Measurements from ENCODE around the gene SYCP2L.
"Not testable (repeated sequence)": the region's sequence is repeated elsewhere in the genome, so short reads cannot be mapped to it uniquely, and the experiment has no call there.

The SYCP2L gene

DNA sequence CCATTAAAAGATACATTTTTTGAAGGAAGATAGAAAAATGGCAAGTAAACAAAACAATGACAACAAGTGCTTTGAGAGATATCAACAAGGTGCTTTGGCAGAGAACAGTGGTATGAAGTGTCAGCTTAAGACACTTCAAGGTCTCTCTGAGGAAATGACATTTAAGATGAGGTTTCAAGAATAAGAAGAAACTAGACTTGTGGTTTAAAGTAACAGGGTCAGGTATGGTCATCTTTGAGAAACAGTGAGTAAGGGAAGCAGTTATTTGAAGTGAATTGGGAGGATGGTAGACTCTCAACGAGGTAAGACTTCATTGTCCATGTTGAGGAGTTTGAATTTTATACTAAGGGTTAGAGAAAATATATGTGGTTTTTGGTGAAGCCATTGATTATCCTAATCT lies 77.8 kb downstream of the SYCP2L start:
- TF ChIP-seq POLR2AphosphoS5 (IDR thresholded peaks at IDR 0.05; ENCODE audit: borderline replicate concordance, low read depth, low read length) (no peak), EZH2 (IDR thresholded peaks at IDR 0.05) (no peak), FOXP2 (optimal IDR thresholded peaks at IDR 0.05; ENCODE audit: control extremely low read depth, extremely low read length, insufficient read depth) (no peak)
- DNase-seq (ENCODE audit: low read depth, low spot score) = no peak
- no peak overlapping the region for H3K9ac ChIP-seq (ENCODE audit: insufficient read length)

DNA sequence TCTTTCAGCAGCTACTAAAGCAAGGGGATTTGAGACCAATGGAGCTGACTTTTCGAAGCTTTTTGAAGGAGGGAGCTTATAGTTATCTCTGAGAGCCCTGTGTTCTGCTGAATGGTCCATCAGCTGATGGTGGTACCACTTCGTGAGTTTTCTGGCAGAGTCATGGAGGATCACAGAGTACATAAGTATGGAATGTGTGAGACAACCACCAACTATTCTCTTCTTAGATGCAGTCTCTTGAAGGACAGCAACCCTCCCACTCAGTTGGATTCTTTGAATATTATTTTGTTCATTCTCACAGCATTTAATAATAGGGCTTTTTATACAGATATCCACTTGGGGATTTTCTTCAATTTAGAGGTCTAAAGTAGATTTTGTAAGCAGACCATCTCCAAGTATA lies 81.9 kb downstream of the SYCP2L start:
- Histone ChIP-seq H3K4me3 (no peak overlapping the region), H3K36me3 (ENCODE audit: insufficient read depth, low read length) (no peaks in the 10 kb centered on the region), H3K27ac (no peak overlapping the region), H3K9me3 (ENCODE audit: low read depth, low read length) (no peaks in the 10 kb centered on the region; the same call in 1 of the 2 replicates), H3K9ac (ENCODE audit: insufficient read length) (no peak overlapping the region)
- TF ChIP-seq EZH2 (IDR thresholded peaks at IDR 0.05) (no peak), POLR2AphosphoS5 (IDR thresholded peaks at IDR 0.05; ENCODE audit: borderline replicate concordance, low read depth, low read length) (no peak), FOXP2 (optimal IDR thresholded peaks at IDR 0.05; ENCODE audit: control extremely low read depth, extremely low read length, insufficient read depth) (no peak)
- no peak for DNase-seq (ENCODE audit: low read depth, low spot score)

More for the DNA sequence above, 77.8 kb downstream of the SYCP2L start:
- no peak overlapping the region for H3K27ac ChIP-seq
- no peak overlapping the region for H3K4me3 ChIP-seq
- H3K36me3 ChIP-seq (ENCODE audit: insufficient read depth, low read length) = no peaks in the 10 kb centered on the region
- no peaks in the 10 kb centered on the region; the same call in 1 of the 2 replicates for H3K9me3 ChIP-seq (ENCODE audit: low read depth, low read length)

DNA sequence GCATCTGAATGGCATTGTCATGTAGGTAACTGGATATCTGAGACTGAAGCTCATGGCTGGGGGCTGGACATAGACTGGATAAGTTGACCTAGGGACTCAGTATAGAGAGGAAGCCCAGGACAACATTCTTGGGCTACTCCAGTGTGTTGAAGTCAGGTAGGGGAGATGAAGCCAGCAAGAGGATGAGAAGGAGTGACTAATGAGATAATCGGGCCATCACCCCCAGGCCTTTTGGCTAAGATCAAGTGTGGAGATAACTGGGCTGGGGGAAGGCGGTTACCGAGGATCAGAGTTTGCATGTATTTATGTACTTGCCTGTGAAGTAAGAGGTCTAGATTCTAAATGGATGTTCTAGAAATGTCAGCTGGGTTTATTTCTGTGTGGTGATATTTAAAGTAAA lies 83.9 kb downstream of the SYCP2L start:
- Histone ChIP-seq H3K9me3 (ENCODE audit: low read depth, low read length) (no peaks in the 10 kb centered on the region; the same call in 1 of the 2 replicates), H3K36me3 (ENCODE audit: insufficient read depth, low read length) (no peaks in the 10 kb centered on the region), H3K27ac (no peak overlapping the region), H3K4me3 (no peak overlapping the region), H3K9ac (ENCODE audit: insufficient read length) (no peak overlapping the region)
- no peak for TF ChIP-seq EZH2 (IDR thresholded peaks at IDR 0.05)
- no peak for TF ChIP-seq FOXP2 (optimal IDR thresholded peaks at IDR 0.05; ENCODE audit: control extremely low read depth, extremely low read length, insufficient read depth)
- TF ChIP-seq POLR2AphosphoS5 (IDR thresholded peaks at IDR 0.05; ENCODE audit: borderline replicate concordance, low read depth, low read length) = no peak
- no peak for DNase-seq (ENCODE audit: low read depth, low spot score)

DNA sequence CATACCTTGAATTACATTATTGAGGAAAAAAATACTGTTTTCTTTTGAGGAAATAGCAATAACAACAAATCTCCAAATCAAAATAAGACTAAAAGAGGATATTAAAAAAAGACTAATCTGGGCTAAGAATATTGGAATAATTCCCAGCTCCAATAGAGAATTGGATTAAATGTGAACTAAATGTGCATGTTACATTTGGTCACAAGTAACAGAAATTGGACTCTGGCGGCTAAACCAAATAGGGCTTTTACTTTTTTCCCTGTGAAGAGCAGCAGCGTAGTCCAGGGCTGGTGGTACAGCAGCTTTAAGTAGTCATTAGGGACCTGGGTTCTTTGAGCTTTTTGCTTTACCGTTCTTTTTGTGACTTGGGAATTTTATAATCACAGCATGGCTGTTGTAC lies 85.3 kb downstream of the SYCP2L start:
- Histone ChIP-seq H3K9me3 (ENCODE audit: low read depth, low read length) (no peaks in the 10 kb centered on the region), H3K36me3 (ENCODE audit: insufficient read depth, low read length) (no peaks in the 10 kb centered on the region), H3K27ac (no peak overlapping the region), H3K9ac (ENCODE audit: insufficient read length) (no peak overlapping the region), H3K4me3 (no peak overlapping the region)
- no peak for DNase-seq (ENCODE audit: low read depth, low spot score)
- TF ChIP-seq FOXP2 (optimal IDR thresholded peaks at IDR 0.05; ENCODE audit: control extremely low read depth, extremely low read length, insufficient read depth) (no peak), EZH2 (IDR thresholded peaks at IDR 0.05) (no peak), POLR2AphosphoS5 (IDR thresholded peaks at IDR 0.05; ENCODE audit: borderline replicate concordance, low read depth, low read length) (no peak)

DNA sequence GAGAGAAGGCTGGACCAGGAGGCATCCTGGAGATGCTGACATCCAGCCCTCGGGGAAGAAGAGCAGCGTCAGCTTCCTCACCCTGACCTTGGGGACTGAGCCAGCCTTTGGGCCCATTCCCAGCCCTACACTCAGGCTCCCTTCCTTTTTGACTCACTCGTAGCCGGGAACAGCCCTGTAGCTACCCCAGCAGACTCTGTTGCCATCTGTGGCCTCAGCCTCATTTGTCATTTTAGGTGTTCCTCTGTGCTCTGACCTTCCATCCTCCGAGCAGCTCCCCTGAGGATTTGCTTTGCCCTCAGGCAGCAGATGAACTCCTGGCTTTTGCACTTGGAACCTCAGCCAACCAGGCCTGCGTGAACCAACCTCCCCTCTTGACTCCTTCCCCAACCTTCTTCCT lies 89.7 kb downstream of the SYCP2L start:
- DNase-seq (ENCODE audit: low read depth, low spot score) = no peak
- no peak for TF ChIP-seq EZH2 (IDR thresholded peaks at IDR 0.05)
- no peak for TF ChIP-seq POLR2AphosphoS5 (IDR thresholded peaks at IDR 0.05; ENCODE audit: borderline replicate concordance, low read depth, low read length)
- TF ChIP-seq FOXP2 (optimal IDR thresholded peaks at IDR 0.05; ENCODE audit: control extremely low read depth, extremely low read length, insufficient read depth) = no peak
- Histone ChIP-seq H3K36me3 (ENCODE audit: insufficient read depth, low read length) (no peaks in the 10 kb centered on the region), H3K4me3 (no peak overlapping the region), H3K27ac (no peak overlapping the region), H3K9me3 (ENCODE audit: low read depth, low read length) (no peaks in the 10 kb centered on the region), H3K9ac (ENCODE audit: insufficient read length) (no peak overlapping the region)

DNA sequence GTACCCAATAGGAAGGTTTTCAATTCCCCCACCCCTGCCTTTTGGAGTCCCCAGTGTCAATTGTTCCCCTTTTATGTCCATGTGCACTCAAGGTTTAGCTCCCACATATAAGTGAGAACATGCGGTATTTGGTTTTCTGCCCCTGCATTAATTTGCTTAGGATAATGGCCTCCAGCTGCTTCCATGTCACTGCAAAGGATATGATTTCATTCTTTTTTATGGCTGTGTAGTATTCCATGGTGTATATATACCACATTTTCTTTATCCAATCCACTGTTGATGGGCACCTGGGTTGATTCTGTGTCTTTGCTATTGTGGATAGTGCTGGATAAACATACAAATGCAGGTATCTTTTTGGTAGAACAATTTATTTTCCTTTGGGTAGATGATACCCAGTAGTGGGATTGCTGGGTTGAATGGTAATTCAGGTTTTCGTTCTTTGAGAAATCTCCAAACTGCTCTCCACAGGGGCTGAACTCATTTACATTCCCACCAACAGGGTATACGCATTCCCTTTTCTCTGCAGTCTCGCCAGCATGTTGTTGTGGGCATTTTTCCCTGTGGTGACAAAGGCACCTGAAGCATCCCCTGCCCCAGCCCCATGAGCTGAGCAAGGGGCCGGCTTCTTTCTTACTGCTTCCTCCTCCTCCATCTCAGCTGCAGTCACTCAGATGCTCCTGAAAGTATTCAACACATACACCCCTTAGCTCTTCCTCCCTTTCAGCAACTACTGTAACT lies 90.5 kb downstream of the SYCP2L start:
- no peaks in the 10 kb centered on the region for H3K36me3 ChIP-seq (ENCODE audit: insufficient read depth, low read length)
- TF ChIP-seq POLR2AphosphoS5 (IDR thresholded peaks at IDR 0.05; ENCODE audit: borderline replicate concordance, low read depth, low read length) = no peak
- TF ChIP-seq EZH2 (IDR thresholded peaks at IDR 0.05) = no peak
- TF ChIP-seq FOXP2 (optimal IDR thresholded peaks at IDR 0.05; ENCODE audit: control extremely low read depth, extremely low read length, insufficient read depth) = no peak
- H3K4me3 ChIP-seq = no peak overlapping the region
- no peaks in the 10 kb centered on the region for H3K9me3 ChIP-seq (ENCODE audit: low read depth, low read length)
- no peak overlapping the region for H3K9ac ChIP-seq (ENCODE audit: insufficient read length)
- no peak overlapping the region for H3K27ac ChIP-seq
- no peak for DNase-seq (ENCODE audit: low read depth, low spot score)

DNA sequence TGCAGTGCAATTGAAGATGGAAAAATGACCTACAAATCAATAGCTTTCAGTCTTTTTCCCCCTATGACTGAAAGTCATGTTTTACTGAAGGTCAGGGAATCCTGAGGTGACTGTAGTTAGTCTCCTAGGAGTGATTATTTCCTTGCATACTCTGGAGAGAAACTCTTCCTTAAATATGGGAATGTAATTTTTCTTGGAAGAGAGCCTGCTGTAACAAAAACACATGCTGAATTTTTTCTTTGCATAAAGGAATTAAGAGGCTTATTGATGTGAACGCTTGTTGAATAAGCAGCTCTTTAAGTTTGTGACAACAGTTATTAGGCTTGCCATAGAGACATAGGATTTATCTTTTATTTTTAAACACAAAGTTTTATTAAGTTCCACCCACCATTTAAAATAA lies 92.8 kb downstream of the SYCP2L start:
- no peak for TF ChIP-seq EZH2 (IDR thresholded peaks at IDR 0.05)
- no peak for TF ChIP-seq FOXP2 (optimal IDR thresholded peaks at IDR 0.05; ENCODE audit: control extremely low read depth, extremely low read length, insufficient read depth)
- no peak for TF ChIP-seq POLR2AphosphoS5 (IDR thresholded peaks at IDR 0.05; ENCODE audit: borderline replicate concordance, low read depth, low read length)
- H3K36me3 ChIP-seq (ENCODE audit: insufficient read depth, low read length) = no peaks in the 10 kb centered on the region

DNA sequence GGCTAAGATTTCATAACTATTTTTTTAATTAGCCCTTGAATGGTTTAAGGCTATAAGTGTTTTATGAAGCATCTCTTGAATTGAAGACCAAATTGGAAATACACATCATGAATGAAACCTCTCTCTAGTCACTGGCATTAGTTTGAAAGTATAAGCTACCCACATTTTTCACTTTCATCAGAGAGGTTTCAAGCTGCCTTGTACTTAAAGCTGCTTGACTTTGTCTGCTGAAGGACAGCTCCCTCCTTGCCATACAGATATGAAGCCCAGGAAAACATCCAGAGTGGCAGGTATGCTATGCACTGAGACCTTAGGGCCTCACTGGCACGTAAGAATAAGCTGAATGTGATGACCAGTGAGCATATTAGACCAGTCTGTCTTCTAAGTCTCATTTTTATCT lies 94.6 kb downstream of the SYCP2L start:
- Histone ChIP-seq H3K27ac (no peak overlapping the region), H3K9me3 (ENCODE audit: low read depth, low read length) (no peaks in the 10 kb centered on the region), H3K4me3 (no peak overlapping the region), H3K36me3 (ENCODE audit: insufficient read depth, low read length) (no peaks in the 10 kb centered on the region), H3K9ac (ENCODE audit: insufficient read length) (no peak overlapping the region)
- no peak for DNase-seq (ENCODE audit: low read depth, low spot score)
- TF ChIP-seq FOXP2 (optimal IDR thresholded peaks at IDR 0.05; ENCODE audit: control extremely low read depth, extremely low read length, insufficient read depth) (no peak), POLR2AphosphoS5 (IDR thresholded peaks at IDR 0.05; ENCODE audit: borderline replicate concordance, low read depth, low read length) (no peak), EZH2 (IDR thresholded peaks at IDR 0.05) (no peak)

More for the DNA sequence above, 92.8 kb downstream of the SYCP2L start:
- Histone ChIP-seq H3K9ac (ENCODE audit: insufficient read length) (no peak overlapping the region), H3K4me3 (no peak overlapping the region), H3K9me3 (ENCODE audit: low read depth, low read length) (no peaks in the 10 kb centered on the region), H3K27ac (no peak overlapping the region)
- no peak for DNase-seq (ENCODE audit: low read depth, low spot score)

DNA sequence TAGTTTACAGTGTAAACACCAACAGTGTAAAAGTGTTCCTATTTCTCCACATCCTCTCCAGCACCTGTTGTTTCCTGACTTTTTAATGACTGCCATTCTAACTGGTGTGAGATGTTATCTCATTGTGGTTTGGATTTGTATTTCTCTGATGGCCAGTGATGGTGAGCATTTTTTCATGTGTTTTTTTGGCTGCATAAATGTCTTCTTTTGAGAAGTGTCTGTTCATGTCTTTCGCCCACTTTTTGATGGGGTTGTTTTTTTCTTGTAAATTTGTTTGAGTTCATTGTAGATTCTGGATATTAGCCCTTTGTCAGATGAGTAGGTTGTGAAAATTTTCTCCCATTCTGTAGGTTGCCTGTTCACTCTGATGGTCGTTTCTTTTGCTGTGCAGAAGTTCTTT lies 98.1 kb downstream of the SYCP2L start:
- not testable (repeated sequence) for H3K4me3 ChIP-seq; H3K27ac ChIP-seq; H3K36me3 ChIP-seq (ENCODE audit: insufficient read depth, low read length); H3K9me3 ChIP-seq (ENCODE audit: low read depth, low read length); DNase-seq (ENCODE audit: low read depth, low spot score); H3K9ac ChIP-seq (ENCODE audit: insufficient read length)

Measured in SK-N-MC (cell line).